IMR-90 (cell line): ENCODE results near the gene UQCRC2.

ENCODE experiments used
- CEBPB ChIP-seq: IDR thresholded peaks from 2 replicates; pipeline ENCODE4 v1.6.1; 2012; ENCODE audit warnings: low read depth, low read length, improper control_type of control experiment
- CTCF ChIP-seq: conservative IDR thresholded peaks from 2 replicates; pipeline ENCODE4 v1.5.1; 2012; ENCODE audit warnings: mild to moderate bottlenecking, low read depth, low read length, improper control_type of control experiment
- MXI1 ChIP-seq: IDR thresholded peaks from 2 replicates; pipeline ENCODE4 v1.6.1; 2012; ENCODE audit warnings: low read depth, mild to moderate bottlenecking, low read length, moderate library complexity, borderline replicate concordance
- POLR2A ChIP-seq: IDR thresholded peaks from 2 replicates; pipeline ENCODE4 v1.6.1; 2012; ENCODE audit warnings: mild to moderate bottlenecking, low read depth, low read length
- RCOR1 ChIP-seq: IDR thresholded peaks from 2 replicates; pipeline ENCODE4 v1.6.1; 2012; ENCODE audit warnings: mild to moderate bottlenecking, low read length, improper control_type of control experiment; ENCODE audit not compliant: insufficient replicate concordance
- RFX5 ChIP-seq: IDR thresholded peaks from 2 replicates; pipeline ENCODE4 v1.8.0; 2012; ENCODE audit warnings: low read depth, mild to moderate bottlenecking, low read length, moderate library complexity

GRCh38 chr16:21964353-21964752 is 11.2 kb downstream of the UQCRC2 start:
- no peak for TF ChIP-seq POLR2A
- no peak for TF ChIP-seq RFX5
- TF ChIP-seq CEBPB, result no peak
- no peak for TF ChIP-seq MXI1
- no peak for TF ChIP-seq CTCF
- no peak for TF ChIP-seq RCOR1
